ENCODE measurements around the gene IRS2.

IRS2 gene

DNA sequence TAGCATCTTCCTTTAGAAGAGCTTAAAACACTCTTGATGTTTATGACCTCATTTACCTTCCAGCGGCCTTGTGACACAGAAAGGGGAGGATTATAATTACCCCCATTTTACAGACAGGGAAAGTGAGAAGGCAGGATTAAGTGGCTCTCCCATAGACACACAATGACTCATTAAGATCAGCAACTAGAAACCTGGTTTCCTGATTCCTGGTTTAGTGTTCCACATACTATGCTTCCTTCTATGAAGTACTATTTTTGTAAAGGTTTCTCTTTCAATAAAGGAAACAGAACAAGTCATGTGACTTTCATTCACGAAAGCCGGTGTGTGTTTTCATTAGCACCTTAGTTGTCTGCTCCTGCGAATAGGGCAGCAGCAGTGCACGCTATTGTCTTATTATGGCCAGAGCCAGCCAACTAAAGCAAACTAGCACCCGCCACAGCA, 8.3 kb downstream of the IRS2 start:
- DNase-seq (ENCODE audit: low read depth, low spot score) = no peak

DNA sequence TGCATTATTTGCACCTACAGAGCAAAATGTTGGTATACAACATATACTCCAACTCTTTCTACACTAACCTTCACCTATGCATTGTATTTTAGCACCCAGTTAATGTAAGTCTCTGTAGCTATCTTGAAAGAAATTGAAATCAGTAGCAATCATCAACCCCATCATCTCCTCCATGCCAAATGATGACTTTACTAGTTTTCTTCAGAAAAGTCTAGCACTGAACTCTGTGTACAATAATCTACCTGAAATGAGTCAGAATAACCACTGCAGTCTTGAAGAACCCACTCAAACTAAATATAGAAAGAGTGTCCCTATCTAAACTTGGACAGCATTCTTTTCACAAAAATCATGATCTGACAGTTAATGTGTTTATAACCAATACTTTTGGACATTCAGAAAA, 9.8 kb downstream of the IRS2 start:
- no peaks in the 10 kb centered on the region for H3K27me3 ChIP-seq (ENCODE audit: insufficient read depth, insufficient read length)
- H3K4me1 ChIP-seq (ENCODE audit: insufficient read depth, insufficient read length) = no peaks in the 10 kb centered on the region
- TF ChIP-seq ZNF274 (IDR thresholded peaks at IDR 0.05; ENCODE audit: low read depth, low read length) (no peak), SUZ12 (IDR thresholded peaks at IDR 0.05; ENCODE audit: extremely low read depth, insufficient read depth, insufficient read length) (no peak), YY1 (IDR thresholded peaks at IDR 0.05; ENCODE audit: insufficient read depth, insufficient read length) (no peak)
- DNase-seq (ENCODE audit: low read depth, low spot score) = no peak
- no peaks in the 10 kb centered on the region for H3K9me3 ChIP-seq (ENCODE audit: insufficient read depth, low read length)
- H3K4me3 ChIP-seq (ENCODE audit: insufficient read length, low read depth) = no peak overlapping the region
- peaks cover 22% of the 10 kb centered on the region for H3K36me3 ChIP-seq (ENCODE audit: insufficient read depth, insufficient read length, low read length)
- no peak overlapping the region for H3K9ac ChIP-seq (ENCODE audit: insufficient read length, low read depth)

More for the DNA sequence above, 8.3 kb downstream of the IRS2 start:
- TF ChIP-seq YY1 (IDR thresholded peaks at IDR 0.05; ENCODE audit: insufficient read depth, insufficient read length) = no peak
- no peak for TF ChIP-seq SUZ12 (IDR thresholded peaks at IDR 0.05; ENCODE audit: extremely low read depth, insufficient read depth, insufficient read length)
- no peak for TF ChIP-seq ZNF274 (IDR thresholded peaks at IDR 0.05; ENCODE audit: low read depth, low read length)
- Histone ChIP-seq H3K9ac (ENCODE audit: insufficient read length, low read depth) (no peak overlapping the region), H3K4me1 (ENCODE audit: insufficient read depth, insufficient read length) (no peaks in the 10 kb centered on the region), H3K4me3 (ENCODE audit: insufficient read length, low read depth) (no peak overlapping the region), H3K27me3 (ENCODE audit: insufficient read depth, insufficient read length) (no peaks in the 10 kb centered on the region), H3K36me3 (ENCODE audit: insufficient read depth, insufficient read length, low read length) (peaks cover 30% of the 10 kb centered on the region), H3K9me3 (ENCODE audit: insufficient read depth, low read length) (no peaks in the 10 kb centered on the region)

DNA sequence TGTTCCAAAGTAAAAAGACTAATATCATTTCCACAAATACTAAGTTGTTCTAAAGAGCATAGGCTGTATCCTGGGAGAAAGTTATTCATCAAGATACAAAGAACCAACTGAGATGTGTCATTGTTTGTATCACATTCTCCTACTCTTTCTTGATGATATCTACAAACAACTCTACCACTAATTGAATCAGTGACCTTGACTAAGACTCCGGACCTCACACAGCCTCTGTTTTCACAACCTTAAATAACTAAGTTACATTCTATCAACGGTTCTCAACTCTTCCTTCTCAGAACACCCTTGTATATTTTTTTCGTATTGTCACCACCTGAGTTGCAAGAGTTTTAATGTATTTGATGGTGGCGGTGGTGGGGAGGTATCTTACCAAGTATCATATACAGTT, 12.6 kb downstream of the IRS2 start:
- H3K4me3 ChIP-seq (ENCODE audit: insufficient read length, low read depth) = no peak overlapping the region
- H3K4me1 ChIP-seq (ENCODE audit: insufficient read depth, insufficient read length) = no peaks in the 10 kb centered on the region
- TF ChIP-seq YY1 (IDR thresholded peaks at IDR 0.05; ENCODE audit: insufficient read depth, insufficient read length) (no peak), SUZ12 (IDR thresholded peaks at IDR 0.05; ENCODE audit: extremely low read depth, insufficient read depth, insufficient read length) (no peak), ZNF274 (IDR thresholded peaks at IDR 0.05; ENCODE audit: low read depth, low read length) (no peak)
- DNase-seq (ENCODE audit: low read depth, low spot score) = no peak
- H3K9ac ChIP-seq (ENCODE audit: insufficient read length, low read depth) = no peak overlapping the region
- H3K9me3 ChIP-seq (ENCODE audit: insufficient read depth, low read length) = no peaks in the 10 kb centered on the region
- peaks cover 13% of the 10 kb centered on the region for H3K36me3 ChIP-seq (ENCODE audit: insufficient read depth, insufficient read length, low read length)
- H3K27me3 ChIP-seq (ENCODE audit: insufficient read depth, insufficient read length) = no peaks in the 10 kb centered on the region

DNA sequence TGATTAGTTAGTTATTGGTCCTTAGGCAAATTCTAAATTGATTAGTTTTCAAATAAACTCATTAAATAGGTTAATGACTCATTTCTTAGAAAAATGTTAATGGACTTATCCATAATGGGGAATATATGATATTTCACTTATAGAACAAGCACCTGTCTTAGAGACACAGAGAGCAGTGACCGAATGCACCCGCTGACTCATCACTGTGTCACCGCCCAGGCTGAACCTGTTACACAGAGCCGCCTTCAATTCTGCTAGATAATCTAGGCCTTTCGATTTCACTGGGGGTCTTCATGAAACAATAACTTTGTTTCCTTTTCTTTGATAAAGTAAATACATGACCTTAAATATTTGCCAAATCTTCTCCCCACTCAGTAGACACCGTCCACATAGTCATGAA, 13.1 kb downstream of the IRS2 start:
- no peaks in the 10 kb centered on the region for H3K4me1 ChIP-seq (ENCODE audit: insufficient read depth, insufficient read length)
- TF ChIP-seq ZNF274 (IDR thresholded peaks at IDR 0.05; ENCODE audit: low read depth, low read length) (no peak), SUZ12 (IDR thresholded peaks at IDR 0.05; ENCODE audit: extremely low read depth, insufficient read depth, insufficient read length) (no peak), YY1 (IDR thresholded peaks at IDR 0.05; ENCODE audit: insufficient read depth, insufficient read length) (no peak)
- peaks cover 13% of the 10 kb centered on the region for H3K36me3 ChIP-seq (ENCODE audit: insufficient read depth, insufficient read length, low read length)
- DNase-seq (ENCODE audit: low read depth, low spot score) = no peak
- H3K9me3 ChIP-seq (ENCODE audit: insufficient read depth, low read length) = no peaks in the 10 kb centered on the region
- H3K4me3 ChIP-seq (ENCODE audit: insufficient read length, low read depth) = no peak overlapping the region
- no peaks in the 10 kb centered on the region for H3K27me3 ChIP-seq (ENCODE audit: insufficient read depth, insufficient read length)
- H3K9ac ChIP-seq (ENCODE audit: insufficient read length, low read depth) = no peak overlapping the region

DNA sequence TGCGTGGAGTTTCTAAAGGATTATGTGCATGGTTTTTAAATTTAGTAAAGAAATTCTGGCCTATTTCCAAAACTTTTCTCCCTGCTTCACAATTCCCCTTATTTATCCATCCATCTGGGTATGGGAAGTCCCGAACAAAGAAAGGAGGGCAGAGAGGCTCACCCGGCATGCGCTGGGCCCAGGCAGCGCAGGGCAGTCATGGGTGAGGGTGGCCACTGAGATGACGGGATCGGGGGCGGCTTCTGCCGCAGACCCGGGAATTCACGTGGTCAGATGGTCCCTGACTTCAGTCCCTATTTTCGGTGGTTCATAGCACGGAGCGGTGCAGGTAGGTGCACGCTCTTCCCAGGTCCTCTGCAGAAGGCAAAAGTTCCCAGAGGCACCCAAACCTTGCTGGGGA, 14.5 kb downstream of the IRS2 start:
- no peaks in the 10 kb centered on the region for H3K27me3 ChIP-seq (ENCODE audit: insufficient read depth, insufficient read length)
- H3K4me3 ChIP-seq (ENCODE audit: insufficient read length, low read depth) = no peak overlapping the region
- H3K9me3 ChIP-seq (ENCODE audit: insufficient read depth, low read length) = no peaks in the 10 kb centered on the region
- DNase-seq (ENCODE audit: low read depth, low spot score) = no peak
- no peak overlapping the region for H3K9ac ChIP-seq (ENCODE audit: insufficient read length, low read depth)
- peaks cover 13% of the 10 kb centered on the region for H3K36me3 ChIP-seq (ENCODE audit: insufficient read depth, insufficient read length, low read length)
- TF ChIP-seq YY1 (IDR thresholded peaks at IDR 0.05; ENCODE audit: insufficient read depth, insufficient read length) (no peak), SUZ12 (IDR thresholded peaks at IDR 0.05; ENCODE audit: extremely low read depth, insufficient read depth, insufficient read length) (no peak), ZNF274 (IDR thresholded peaks at IDR 0.05; ENCODE audit: low read depth, low read length) (no peak)
- no peaks in the 10 kb centered on the region for H3K4me1 ChIP-seq (ENCODE audit: insufficient read depth, insufficient read length)

DNA sequence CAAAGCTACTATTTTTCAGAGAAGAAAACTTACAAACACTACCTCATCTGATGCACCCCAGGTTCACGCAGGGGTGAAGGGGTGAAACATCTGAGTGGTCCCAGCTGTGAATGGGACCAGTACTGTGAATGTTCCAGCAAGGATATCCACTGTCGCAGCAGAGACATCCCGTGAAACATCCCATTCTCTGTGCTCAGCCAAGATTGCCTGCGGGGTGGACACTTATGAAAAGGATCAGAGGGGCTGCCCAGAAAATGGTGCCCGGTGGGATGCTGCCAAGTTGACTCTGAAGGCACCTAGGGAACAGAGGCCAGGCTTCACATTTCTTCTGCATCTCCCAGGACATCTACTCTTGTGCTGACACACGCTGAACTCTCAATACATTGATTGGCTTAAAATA, 15.9 kb downstream of the IRS2 start:
- Histone ChIP-seq H3K27me3 (ENCODE audit: insufficient read depth, insufficient read length) (no peaks in the 10 kb centered on the region), H3K36me3 (ENCODE audit: insufficient read depth, insufficient read length, low read length) (peaks cover 13% of the 10 kb centered on the region), H3K9me3 (ENCODE audit: insufficient read depth, low read length) (no peaks in the 10 kb centered on the region), H3K9ac (ENCODE audit: insufficient read length, low read depth) (no peak overlapping the region), H3K4me3 (ENCODE audit: insufficient read length, low read depth) (no peak overlapping the region), H3K4me1 (ENCODE audit: insufficient read depth, insufficient read length) (no peaks in the 10 kb centered on the region)
- TF ChIP-seq ZNF274 (IDR thresholded peaks at IDR 0.05; ENCODE audit: low read depth, low read length) (no peak), YY1 (IDR thresholded peaks at IDR 0.05; ENCODE audit: insufficient read depth, insufficient read length) (no peak), SUZ12 (IDR thresholded peaks at IDR 0.05; ENCODE audit: extremely low read depth, insufficient read depth, insufficient read length) (no peak)
- DNase-seq (ENCODE audit: low read depth, low spot score) = no peak

DNA sequence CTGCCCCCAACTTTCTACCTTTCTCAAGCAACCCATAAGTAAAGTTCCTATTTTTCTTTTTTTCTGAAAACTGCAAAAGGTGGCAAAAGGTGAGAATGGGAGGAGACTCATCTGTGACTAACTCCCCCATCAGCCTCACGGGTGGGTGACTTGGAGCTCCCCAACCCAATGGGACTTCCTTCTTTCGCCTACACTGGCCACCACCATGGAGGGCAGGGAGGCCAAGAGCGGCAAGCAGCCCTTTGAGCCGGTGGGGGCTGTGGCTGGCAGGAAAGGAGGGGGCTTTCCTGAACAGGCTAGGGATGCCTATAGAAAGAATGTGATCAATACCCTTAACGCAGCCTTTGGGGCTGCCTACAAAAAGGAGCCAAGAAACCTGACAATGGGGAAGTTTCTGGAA, 16.5 kb downstream of the IRS2 start:
- no peak for DNase-seq (ENCODE audit: low read depth, low spot score)
- Histone ChIP-seq H3K9me3 (ENCODE audit: insufficient read depth, low read length) (no peaks in the 10 kb centered on the region), H3K27me3 (ENCODE audit: insufficient read depth, insufficient read length) (no peaks in the 10 kb centered on the region), H3K4me3 (ENCODE audit: insufficient read length, low read depth) (no peak overlapping the region), H3K9ac (ENCODE audit: insufficient read length, low read depth) (no peak overlapping the region), H3K36me3 (ENCODE audit: insufficient read depth, insufficient read length, low read length) (peaks cover 13% of the 10 kb centered on the region), H3K4me1 (ENCODE audit: insufficient read depth, insufficient read length) (no peaks in the 10 kb centered on the region)
- TF ChIP-seq YY1 (IDR thresholded peaks at IDR 0.05; ENCODE audit: insufficient read depth, insufficient read length) (no peak), ZNF274 (IDR thresholded peaks at IDR 0.05; ENCODE audit: low read depth, low read length) (no peak), SUZ12 (IDR thresholded peaks at IDR 0.05; ENCODE audit: extremely low read depth, insufficient read depth, insufficient read length) (no peak)

All from NT2/D1 (cell line).